ENCODE measurements around the gene MPP4.

MPP4 gene

GRCh38 chr2:201622306-201622970 lies 76.0 kb downstream of the MPP4 start:
- no peak overlapping the region for H3K4me3 ChIP-seq (replicated peaks; ENCODE audit: low read depth, low read length)
- no peak for TF ChIP-seq CTCF (IDR thresholded peaks at IDR 0.05; ENCODE audit: low read depth, low read length, missing control alignments)
- DNase-seq (ENCODE audit: extremely low read depth, low read depth) = no peak

- TF ChIP-seq CTCF (IDR thresholded peaks at IDR 0.05; ENCODE audit: low read depth, low read length, missing control alignments) = no peak
- DNase-seq (ENCODE audit: extremely low read depth, low read depth) = no peak
- no peak overlapping the region for H3K4me3 ChIP-seq (replicated peaks; ENCODE audit: low read depth, low read length)
Measured at GRCh38 chr2:201621293-201621999, 77.0 kb downstream of the MPP4 start.

GRCh38 chr2:201618744-201619662 lies 79.4 kb downstream of the MPP4 start:
- H3K4me3 ChIP-seq (replicated peaks; ENCODE audit: low read depth, low read length) = no peak overlapping the region
- TF ChIP-seq CTCF (IDR thresholded peaks at IDR 0.05; ENCODE audit: low read depth, low read length, missing control alignments) = peak; percentile 45
- no peak for DNase-seq (ENCODE audit: extremely low read depth, low read depth)

GRCh38 chr2:201608021-201608420 lies 90.4 kb downstream of the MPP4 start:
- no peak overlapping the region for H3K4me3 ChIP-seq (replicated peaks; ENCODE audit: low read depth, low read length)
- no peak for TF ChIP-seq CTCF (IDR thresholded peaks at IDR 0.05; ENCODE audit: low read depth, low read length, missing control alignments)
- no peak for DNase-seq (ENCODE audit: extremely low read depth, low read depth)

GRCh38 chr2:201607568-201607967 lies 90.9 kb downstream of the MPP4 start:
- no peak for TF ChIP-seq CTCF (IDR thresholded peaks at IDR 0.05; ENCODE audit: low read depth, low read length, missing control alignments)
- H3K4me3 ChIP-seq (replicated peaks; ENCODE audit: low read depth, low read length) = no peak overlapping the region
- DNase-seq (ENCODE audit: extremely low read depth, low read depth) = no peak

- no peak for DNase-seq (ENCODE audit: extremely low read depth, low read depth)
- H3K4me3 ChIP-seq (replicated peaks; ENCODE audit: low read depth, low read length) = no peak overlapping the region
- TF ChIP-seq CTCF (IDR thresholded peaks at IDR 0.05; ENCODE audit: low read depth, low read length, missing control alignments) = no peak
Measured at GRCh38 chr2:201600906-201601305, 97.5 kb downstream of the MPP4 start.

Measured in HFF-Myc (cell line).